PC-3 (cell line): ENCODE data around the gene KCNJ12.

Experiments used
- CTCF ChIP-seq: fragments of 300-600 bp; sonication (generic); conservative IDR thresholded peaks from 2 replicates; pipeline ENCODE4 v1.5.1; 2017; ENCODE audit warnings: antibody characterized with exemption, low read depth, mild to moderate bottlenecking, low read length
- EZH2 ChIP-seq: fragments of 300-600 bp; sonication (generic); IDR thresholded peaks from one replicate; pipeline ENCODE4 v1.6.1; 2017; ENCODE audit warnings: antibody characterized with exemption, mild to moderate bottlenecking, low read length; ENCODE audit not compliant: unreplicated experiment
- EZH2phosphoT487 ChIP-seq: fragments of 300-600 bp; sonication (generic); IDR thresholded peaks from 2 replicates; pipeline ENCODE4 v1.6.1; 2018; ENCODE audit warnings: mild to moderate bottlenecking, antibody characterized with exemption, low read length, borderline replicate concordance

DNA sequence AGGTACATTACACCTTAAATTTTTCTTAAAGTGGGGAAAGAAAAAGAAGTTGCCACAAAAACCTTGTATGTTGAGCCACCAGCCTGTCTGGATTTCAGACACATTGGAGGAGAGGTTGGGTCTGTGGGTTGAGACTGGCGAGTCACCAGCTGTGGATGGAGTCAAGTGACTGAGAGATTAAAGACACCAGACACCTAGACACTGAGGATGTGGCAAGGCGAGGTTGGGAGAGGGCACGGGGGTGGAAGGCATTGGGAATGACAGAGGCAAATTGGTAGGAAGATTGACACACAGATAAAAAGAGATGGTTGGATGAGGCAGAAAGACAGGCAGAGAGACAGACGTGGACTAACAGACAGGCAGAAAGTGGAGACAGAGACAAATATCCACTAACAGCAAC lies 49.6 kb downstream of the KCNJ12 start:
- no peak for TF ChIP-seq CTCF
- no peak for TF ChIP-seq EZH2phosphoT487
- TF ChIP-seq EZH2, result no peak
